ENCODE results near the gene C6orf163. TPM values are rescaled to one million over a fixed set of nuclear protein-coding genes. Genes with fewer than 3 reads are reported as not detected.

Gene C6orf163
- total and polyA plus RNA-seq, 2 donors (not counting 1 experiment from before 2014, with no cell fraction given): 0.57 to 10.0 TPM

- ATAC-seq (ENCODE audit: low read depth): no peak
- Mint-ChIP-seq H3K4me1 (peaks cover 3% of the 10 kb centered on the region), H3K27ac (no peak overlapping the region), H3K4me3 (no peak overlapping the region), H3K9me3 (ENCODE audit: insufficient read depth) (no peaks in the 10 kb centered on the region), H3K27me3 (no peaks in the 10 kb centered on the region)
- WGBS (ENCODE audit: insufficient coverage): 100% methylated on average over 1 of the region's 3 CpGs
- no peaks in the 10 kb centered on the region for H4K20me1 ChIP-seq (ENCODE audit: control insufficient read depth, insufficient read depth, low read length, poor library complexity, severe bottlenecking)
- no peak overlapping the region for H3K4me2 ChIP-seq (replicated peaks; ENCODE audit: low read depth, low read length, poor library complexity, severe bottlenecking)
- intact Hi-C loops (cut with micrococcal nuclease): no loop called here
- TF ChIP-seq CTCF (IDR thresholded peaks at IDR 0.05) (no peak), EZH2 (IDR thresholded peaks at IDR 0.05; ENCODE audit: borderline replicate concordance, insufficient read depth, low read depth, low read length, poor library complexity, severe bottlenecking) (no peak)
- ChIA-PET CTCF (interaction anchor here (1.5 kb wide), 1 partner anchor 9 kb away, joined by 4 read pairs; no protein-coding TSS in a partner anchor), POLR2A (no interaction called here)
- H3K36me3 ChIP-seq (replicated peaks in 1 of 2; ENCODE audit: control extremely low read depth in 1 of 2, control insufficient read depth in 1 of 2, extremely low read depth in 1 of 2, insufficient read depth in 2 of 2, low read length in 1 of 2): no peaks in the 10 kb centered on the region
- no peak overlapping the region for H3K9ac ChIP-seq (ENCODE audit: low read length)
- no peak overlapping the region for H3K27ac ChIP-seq (ENCODE audit: low read length in 2 of 2)
- no peak overlapping the region for H3K4me3 ChIP-seq (ENCODE audit: control extremely low read depth in 1 of 5, extremely low read depth in 1 of 5, insufficient read depth in 1 of 5, low read depth in 2 of 5, low read length in 4 of 5)
- no peak overlapping the region for H2AFZ ChIP-seq (ENCODE audit: insufficient read depth, low read depth, low read length, poor library complexity, severe bottlenecking)
- peaks cover 0 to 7% (median 0%) of the 10 kb centered on the region in 4 experiments for H3K27me3 ChIP-seq (replicated peaks in 1 of 4; ENCODE audit: control extremely low read depth in 1 of 4, control insufficient read depth in 3 of 4, insufficient read depth in 4 of 4, low read length in 3 of 4)
- H3K79me2 ChIP-seq (ENCODE audit: control insufficient read depth, insufficient read depth, low read length): no peaks in the 10 kb centered on the region
- H3K4me1 ChIP-seq (ENCODE audit: control insufficient read depth in 2 of 2, insufficient read depth in 2 of 2, low read length in 2 of 2): no peaks in the 10 kb centered on the region
- H3K9me3 ChIP-seq (ENCODE audit: control extremely low read depth in 1 of 3, control insufficient read depth in 2 of 3, insufficient read depth in 1 of 3, low read length in 2 of 3): no peaks in the 10 kb centered on the region
- no peak for DNase-seq
These were observed 57.2 kb downstream of the C6orf163 start for GRCh38 chr6:87401832-87402231.

DNA sequence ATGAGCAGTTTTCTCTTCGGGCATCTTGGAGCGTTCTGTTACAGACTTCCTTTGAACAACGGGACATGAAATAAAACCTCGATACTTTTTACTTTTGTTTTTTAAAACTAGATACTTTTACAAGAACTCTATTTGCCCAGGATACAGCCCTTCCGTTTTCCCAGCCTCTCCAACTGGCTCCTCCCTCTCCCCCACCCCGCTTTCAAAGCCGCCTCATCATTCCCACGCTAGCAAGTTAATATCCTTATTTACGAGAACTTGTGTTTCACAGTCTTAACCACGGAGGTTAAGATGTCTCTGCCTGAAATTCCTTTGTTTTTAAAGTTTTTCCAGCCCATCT is 62.9 kb downstream of the C6orf163 start:
- Mint-ChIP-seq H3K4me3 (peak overlapping the region; percentile 91), H3K27me3 (peaks cover 8% of the 10 kb centered on the region), H3K4me1 (peaks cover 9% of the 10 kb centered on the region), H3K27ac (peak overlapping the region; percentile 86), H3K9me3 (ENCODE audit: insufficient read depth) (no peaks in the 10 kb centered on the region)
- Histone ChIP-seq H3K36me3 (replicated peaks in 1 of 2; ENCODE audit: control extremely low read depth in 1 of 2, control insufficient read depth in 1 of 2, extremely low read depth in 1 of 2, insufficient read depth in 2 of 2, low read length in 1 of 2) (no peaks in the 10 kb centered on the region), H3K9ac (ENCODE audit: low read length) (peak overlapping the region; percentile 93), H3K27me3 (replicated peaks in 1 of 4; ENCODE audit: control extremely low read depth in 1 of 4, control insufficient read depth in 3 of 4, insufficient read depth in 4 of 4, low read length in 3 of 4) (peaks cover 0 to 7% (median 0%) of the 10 kb centered on the region in 4 experiments), H3K4me2 (replicated peaks; ENCODE audit: low read depth, low read length, poor library complexity, severe bottlenecking) (peak overlapping the region; percentile 84), H2AFZ (ENCODE audit: insufficient read depth, low read depth, low read length, poor library complexity, severe bottlenecking) (peak overlapping the region; percentile 98), H4K20me1 (ENCODE audit: control insufficient read depth, insufficient read depth, low read length, poor library complexity, severe bottlenecking) (no peaks in the 10 kb centered on the region), H3K4me3 (ENCODE audit: control extremely low read depth in 1 of 5, extremely low read depth in 1 of 5, insufficient read depth in 1 of 5, low read depth in 2 of 5, low read length in 4 of 5) (peak overlapping the region; percentile 64 to 98 (median 94)), H3K9me3 (ENCODE audit: control extremely low read depth in 1 of 3, control insufficient read depth in 2 of 3, insufficient read depth in 1 of 3, low read length in 2 of 3) (no peaks in the 10 kb centered on the region), H3K79me2 (ENCODE audit: control insufficient read depth, insufficient read depth, low read length) (no peaks in the 10 kb centered on the region), H3K27ac (ENCODE audit: low read length in 2 of 2) (peak overlapping the region in 1 of 2 donors; percentile 81), H3K4me1 (ENCODE audit: control insufficient read depth in 2 of 2, insufficient read depth in 2 of 2, low read length in 2 of 2) (peaks cover 4 to 10% of the 10 kb centered on the region in 2 donors)
- POLR2A ChIA-PET: no interaction called here
- no peak for TF ChIP-seq CTCF (IDR thresholded peaks at IDR 0.05)
- TF ChIP-seq EZH2 (IDR thresholded peaks at IDR 0.05; ENCODE audit: borderline replicate concordance, insufficient read depth, low read depth, low read length, poor library complexity, severe bottlenecking): no peak
- CTCF ChIA-PET: interaction anchor here (1.6 kb wide), 1 partner anchor 14 kb away, joined by 5 read pairs; no protein-coding TSS in a partner anchor
- ATAC-seq (ENCODE audit: low read depth): peak; percentile 3
- intact Hi-C loops (cut with micrococcal nuclease): loop anchor here (2.0 to 5.0 kb wide), 4 partner anchors 15 to 295 kb away; partner anchors contain the start of genes AKIRIN2 and RARS2
- WGBS (ENCODE audit: insufficient coverage): 2% methylated on average over 10 of the region's 10 CpGs
- DNase-seq: no peak

Data from B cell (primary cell).